Activated T-cell treated with anti-CD3 and anti-CD28 coated beads for 4 hours (primary cell): ENCODE data around the gene NOP56.
"Not testable (repeated sequence)": the region's sequence is repeated elsewhere in the genome, so short reads cannot be mapped to it uniquely, and the experiment has no call there.

Experiments used
- DNase-seq: peaks from one replicate; pipeline ENCODE4 v3.0.0-alpha.2; 2020

The NOP56 gene

GRCh38 chr20:2643708-2644107 lies 8.7 kb upstream of the NOP56 start:
- DNase-seq, result no peak

GRCh38 chr20:2652724-2653555 lies 508 bp downstream of the NOP56 start:
- peak; percentile 39 for DNase-seq

GRCh38 chr20:2653556-2654383 lies 1.3 kb downstream of the NOP56 start:
- no peak for DNase-seq

GRCh38 chr20:2654384-2654822 lies 2.0 kb downstream of the NOP56 start:
- DNase-seq, result no peak

- DNase-seq, result no peak
Measured at GRCh38 chr20:2654831-2655230, 2.4 kb downstream of the NOP56 start.

- DNase-seq, result no peak
Measured at GRCh38 chr20:2655331-2656116, 3.1 kb downstream of the NOP56 start.

GRCh38 chr20:2656471-2657117 lies 4.2 kb downstream of the NOP56 start:
- DNase-seq, result no peak

- no peak for DNase-seq
Measured at GRCh38 chr20:2657241-2657640, 4.8 kb downstream of the NOP56 start.

GRCh38 chr20:2657674-2658073 lies 5.2 kb downstream of the NOP56 start:
- no peak for DNase-seq

- no peak for DNase-seq
Measured at GRCh38 chr20:2658414-2659354, 6.3 kb downstream of the NOP56 start.

- no peak for DNase-seq
Measured at GRCh38 chr20:2659547-2659946, 7.1 kb downstream of the NOP56 start.

GRCh38 chr20:2663364-2663886 lies 11.0 kb downstream of the NOP56 start:
- no peak for DNase-seq

- DNase-seq, result peak; percentile 88
Measured at GRCh38 chr20:2663887-2664719, 11.7 kb downstream of the NOP56 start, which contains the start of gene IDH3B. TSS of gene IDH3B (minus strand) at chr20:2664216. CDS start at chr20:2664188, 28 bp downstream.

GRCh38 chr20:2671977-2672376 lies 19.5 kb downstream of the NOP56 start:
- no peak for DNase-seq

- DNase-seq, result no peak
Measured at GRCh38 chr20:2672446-2672845, 20.0 kb downstream of the NOP56 start.

GRCh38 chr20:2673453-2673852 lies 21.0 kb downstream of the NOP56 start:
- DNase-seq, result no peak

- DNase-seq, result no peak
Measured at GRCh38 chr20:2680046-2680445, 27.6 kb downstream of the NOP56 start.

GRCh38 chr20:2682040-2682439 lies 29.6 kb downstream of the NOP56 start:
- not testable (repeated sequence) for DNase-seq

GRCh38 chr20:2684817-2685216 lies 32.4 kb downstream of the NOP56 start:
- not testable (repeated sequence) for DNase-seq

GRCh38 chr20:2687514-2687913 lies 35.1 kb downstream of the NOP56 start:
- no peak for DNase-seq
